Neural progenitor cell (in vitro differentiated cells): ENCODE results near the gene RASSF5. TPM values are rescaled to one million over a fixed set of nuclear protein-coding genes. Genes with fewer than 3 reads are reported as not detected.

Experiments
- DNase-seq: peaks from one replicate; pipeline ENCODE4 v3.0.0-alpha.2; 2016; ENCODE audit warnings: low spot score
- H2AFZ ChIP-seq: fragments of 200-600 bp; sonication (generic); replicated peaks from 2 replicates; pipeline ENCODE4 v1.6.1; 2016; ENCODE audit warnings: antibody characterized with exemption
- H3F3A ChIP-seq: fragments of 200-600 bp; sonication (generic); 2 replicates; pipeline ENCODE4 v1.6.1; 2016; ENCODE audit warnings: antibody characterized with exemption, low read depth
- H3K27ac ChIP-seq: fragments of 200-600 bp; sonication (generic); 2 replicates; pipeline ENCODE4 v1.5.1; 2016; ENCODE audit warnings: mild to moderate bottlenecking
- H3K27me3 ChIP-seq: fragments of 200-600 bp; sonication (generic); 2 replicates; pipeline ENCODE4 v1.6.1; 2016; ENCODE audit warnings: mild to moderate bottlenecking, moderate library complexity
- H3K36me3 ChIP-seq: fragments of 200-600 bp; sonication (generic); 2 replicates; pipeline ENCODE4 v1.5.1; 2016
- H3K4me1 ChIP-seq: fragments of 200-600 bp; sonication (generic); 2 replicates; pipeline ENCODE4 v1.6.1; 2016; ENCODE audit warnings: mixed run types
- H3K4me2 ChIP-seq: fragments of 200-600 bp; sonication (generic); 2 replicates; pipeline ENCODE4 v1.6.1; 2016
- H3K4me3 ChIP-seq: fragments of 200-600 bp; sonication (generic); 2 replicates; pipeline ENCODE4 v1.5.1; 2016
- H3K79me2 ChIP-seq: fragments of 200-600 bp; sonication (generic); 2 replicates; pipeline ENCODE4 v1.6.1; 2016; ENCODE audit warnings: low read depth
- H3K9ac ChIP-seq: fragments of 200-600 bp; sonication (generic); 2 replicates; pipeline ENCODE4 v1.6.1; 2016
- H3K9me3 ChIP-seq: fragments of 200-600 bp; sonication (generic); 2 replicates; pipeline ENCODE4 v1.5.1; 2016; ENCODE audit warnings: low read depth
- H4K20me1 ChIP-seq: fragments of 200-600 bp; sonication (generic); 2 replicates; pipeline ENCODE4 v1.6.1; 2016; ENCODE audit warnings: low read depth
- H3K27ac Mint-ChIP-seq: 3 replicates; pipeline ENCODE4 v1.8.0; 2021; ENCODE audit warnings: mixed read lengths
- H3K27me3 Mint-ChIP-seq: 2 replicates; pipeline ENCODE4 v1.8.0; 2022; ENCODE audit warnings: low read depth, mild to moderate bottlenecking, inconsistent platforms, moderate library complexity, mixed read lengths; ENCODE audit not compliant: insufficient read depth
- H3K36me3 Mint-ChIP-seq: 3 replicates; pipeline ENCODE4 v1.8.0; 2021; ENCODE audit warnings: mixed read lengths
- H3K4me1 Mint-ChIP-seq: 3 replicates; pipeline ENCODE4 v1.8.0; 2021; ENCODE audit warnings: mixed read lengths
- H3K4me3 Mint-ChIP-seq: 3 replicates; pipeline ENCODE4 v1.8.0; 2021; ENCODE audit warnings: mild to moderate bottlenecking, moderate library complexity, mixed read lengths
- H3K9me3 Mint-ChIP-seq: 3 replicates; pipeline ENCODE4 v1.8.0; 2020; ENCODE audit warnings: mixed read lengths
- CTCF ChIP-seq: fragments of 200-600 bp; sonication (generic); IDR thresholded peaks from 2 replicates; pipeline ENCODE4 v1.5.1; 2017; ENCODE audit warnings: antibody characterized with exemption, mild to moderate bottlenecking
- EZH2 ChIP-seq: fragments of 200-600 bp; sonication (generic); IDR thresholded peaks from 2 replicates; pipeline ENCODE4 v1.6.1; 2017; ENCODE audit warnings: antibody characterized with exemption, mild to moderate bottlenecking, moderate library complexity
- EZH2phosphoT487 ChIP-seq: fragments of 200-600 bp; sonication (generic); IDR thresholded peaks from 2 replicates; pipeline ENCODE4 v1.6.1; 2017; ENCODE audit warnings: antibody characterized with exemption
- total RNA-seq: library from RNA; depleted of rRNA; stranded (reverse); fragments of >200 nt; gene quantifications from 2 replicates; pipeline ENCODE4 v1.2.3, GENCODE V29; 2015; ENCODE audit warnings: low replicate concordance

RASSF5 gene
- total RNA-seq, 1 donor from 2014 or later, result 0.43 TPM

DNA sequence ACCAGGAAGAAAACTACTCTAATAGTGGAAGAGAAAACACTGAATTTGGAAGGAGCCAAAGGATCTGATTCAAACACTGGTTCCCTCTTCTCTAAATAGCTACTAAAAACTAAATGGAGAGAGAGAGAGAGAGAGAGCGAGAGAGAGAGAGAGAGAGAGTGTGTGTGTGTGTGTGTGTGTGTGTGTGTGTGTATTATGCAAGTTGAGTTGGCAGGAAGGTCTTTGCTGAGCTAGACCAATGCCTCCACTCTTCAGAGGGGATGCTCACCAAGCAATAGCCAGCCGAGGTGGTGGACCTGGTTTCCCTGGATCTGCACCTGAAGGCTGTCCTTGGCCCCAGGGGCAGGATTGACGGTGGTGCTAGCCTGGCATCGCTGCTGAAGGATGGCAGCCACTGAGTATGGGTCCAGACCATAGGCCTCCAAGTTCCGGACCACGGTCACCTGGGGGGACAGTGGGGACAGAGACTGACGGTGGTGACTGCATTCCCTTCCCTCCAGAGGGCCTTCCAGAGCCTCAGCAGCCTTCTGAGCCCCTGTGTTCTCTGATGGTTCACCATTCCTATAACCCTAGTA is 86.1 kb downstream of the RASSF5 start:
- H3K4me3 ChIP-seq, result no peak overlapping the region
- H3K27me3 ChIP-seq, result no peaks in the 10 kb centered on the region
- H3K27ac ChIP-seq, result no peak overlapping the region
- no peaks in the 10 kb centered on the region for H3K9me3 ChIP-seq
- TF ChIP-seq EZH2phosphoT487, result no peak
- TF ChIP-seq CTCF, result no peak
- TF ChIP-seq EZH2, result no peak
- H3K9ac ChIP-seq, result no peak overlapping the region
- Mint-ChIP-seq H3K4me1 (no peaks in the 10 kb centered on the region), H3K9me3 (no peaks in the 10 kb centered on the region), H3K4me3 (no peak overlapping the region), H3K27ac (no peak overlapping the region), H3K27me3 (no peaks in the 10 kb centered on the region), H3K36me3 (peaks cover 32% of the 10 kb centered on the region)
- H3K4me1 ChIP-seq, result peaks cover under 1% of the 10 kb centered on the region
- no peaks in the 10 kb centered on the region for H3K79me2 ChIP-seq
- no peaks in the 10 kb centered on the region for H3F3A ChIP-seq
- no peaks in the 10 kb centered on the region for H3K36me3 ChIP-seq
- DNase-seq, result no peak
- no peak overlapping the region for H3K4me2 ChIP-seq
- H4K20me1 ChIP-seq, result no peaks in the 10 kb centered on the region
- H2AFZ ChIP-seq, result no peak overlapping the region

DNA sequence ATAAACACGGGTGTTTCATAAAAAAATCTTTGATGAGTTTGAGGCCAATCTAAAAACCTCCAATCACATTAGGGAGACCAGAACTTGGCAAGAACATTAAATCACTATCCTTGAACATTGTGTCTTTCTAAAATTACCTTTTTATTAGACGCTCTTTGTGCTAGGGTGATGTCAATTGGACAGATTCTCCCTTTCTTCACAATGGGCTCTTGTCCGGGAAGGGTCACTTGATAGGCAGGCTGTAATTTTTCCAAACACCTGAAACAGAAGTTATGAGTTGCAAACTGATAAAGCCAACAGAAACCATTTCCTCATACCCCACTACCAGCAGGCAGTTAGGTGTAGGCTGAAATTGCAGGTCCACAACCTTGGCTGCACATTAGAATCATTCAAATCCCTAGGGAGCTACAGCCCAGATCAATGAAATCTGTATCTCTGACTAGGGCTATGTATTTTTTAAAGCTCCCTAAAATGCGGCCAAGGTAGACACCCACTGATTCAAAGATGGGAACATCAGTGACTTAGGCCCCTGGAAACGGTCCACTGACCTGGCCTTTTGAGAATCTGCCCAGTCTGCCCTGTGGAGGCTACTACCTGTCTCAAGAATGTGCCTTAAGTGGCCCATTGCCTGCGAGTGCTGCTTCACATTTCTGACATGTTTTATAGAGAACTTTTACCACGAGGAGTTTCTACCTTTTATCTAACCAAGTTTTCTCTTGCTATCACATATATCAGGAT is 88.4 kb downstream of the RASSF5 start:
- no peaks in the 10 kb centered on the region for H3K4me1 Mint-ChIP-seq
- no peaks in the 10 kb centered on the region for H3K9me3 Mint-ChIP-seq
- H3K4me3 Mint-ChIP-seq, result no peak overlapping the region
- TF ChIP-seq EZH2phosphoT487 (no peak), CTCF (no peak), EZH2 (no peak)
- peaks cover 33% of the 10 kb centered on the region for H3K36me3 Mint-ChIP-seq
- H3K27ac ChIP-seq, result no peak overlapping the region
- no peak overlapping the region for H3K4me3 ChIP-seq
- no peaks in the 10 kb centered on the region for H3K9me3 ChIP-seq
- no peaks in the 10 kb centered on the region for H3K79me2 ChIP-seq
- H3K27me3 Mint-ChIP-seq, result no peaks in the 10 kb centered on the region
- H3F3A ChIP-seq, result no peaks in the 10 kb centered on the region
- H2AFZ ChIP-seq, result no peak overlapping the region
- H3K36me3 ChIP-seq, result no peaks in the 10 kb centered on the region
- no peak overlapping the region for H3K27ac Mint-ChIP-seq
- no peak overlapping the region for H3K9ac ChIP-seq
- DNase-seq, result no peak
- H3K27me3 ChIP-seq, result no peaks in the 10 kb centered on the region
- H4K20me1 ChIP-seq, result no peaks in the 10 kb centered on the region
- no peaks in the 10 kb centered on the region for H3K4me1 ChIP-seq
- no peak overlapping the region for H3K4me2 ChIP-seq

GRCh38 chr1:206596319-206596666 is 89.0 kb downstream of the RASSF5 start:
- Histone ChIP-seq H3K4me1 (no peaks in the 10 kb centered on the region), H3K79me2 (no peaks in the 10 kb centered on the region), H3F3A (no peaks in the 10 kb centered on the region), H4K20me1 (no peaks in the 10 kb centered on the region), H3K4me2 (no peak overlapping the region), H3K36me3 (no peaks in the 10 kb centered on the region), H3K4me3 (no peak overlapping the region), H3K27ac (no peak overlapping the region), H3K27me3 (no peaks in the 10 kb centered on the region), H2AFZ (no peak overlapping the region), H3K9ac (no peak overlapping the region), H3K9me3 (no peaks in the 10 kb centered on the region)
- Mint-ChIP-seq H3K9me3 (no peaks in the 10 kb centered on the region), H3K4me1 (no peaks in the 10 kb centered on the region), H3K27me3 (no peaks in the 10 kb centered on the region), H3K27ac (no peak overlapping the region), H3K4me3 (no peak overlapping the region), H3K36me3 (peaks cover 33% of the 10 kb centered on the region)
- no peak for DNase-seq
- no peak for TF ChIP-seq EZH2phosphoT487
- TF ChIP-seq CTCF, result no peak
- TF ChIP-seq EZH2, result no peak
